Measurements from ENCODE around the gene PRPS2. TPM values are rescaled to one million over a fixed set of nuclear protein-coding genes. Genes with fewer than 3 reads are reported as not detected.

PRPS2 gene
- total and polyA plus RNA-seq, 2 of the 13 experiments (the other 11 are each of a cell fraction or from before 2014, with no cell fraction given), result 10.6 to 24.4 TPM

DNA sequence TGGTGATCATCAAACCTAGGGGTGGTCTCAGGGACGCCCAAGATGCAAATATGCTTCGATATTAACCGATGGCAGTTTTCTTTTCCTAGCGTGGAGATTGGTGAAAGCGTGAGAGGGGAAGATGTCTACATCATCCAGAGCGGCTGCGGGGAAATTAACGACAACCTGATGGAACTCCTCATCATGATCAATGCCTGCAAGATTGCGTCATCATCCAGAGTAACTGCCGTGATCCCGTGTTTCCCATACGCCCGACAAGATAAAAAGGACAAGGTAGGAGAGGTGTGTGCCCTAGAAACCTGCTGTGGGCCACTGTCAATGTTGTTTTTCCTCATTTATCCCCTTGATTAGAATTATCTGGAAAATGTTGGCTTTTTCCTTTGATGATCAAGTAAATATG is 7.9 kb downstream of the PRPS2 start:
- CTCF ChIA-PET (ENCODE audit: low intra/inter-chr PET ratio, low total read pairs), result no interaction called here
- no peak for TF ChIP-seq PCBP1 (IDR thresholded peaks at IDR 0.05; ENCODE audit: borderline replicate concordance, low read depth, low read length)
- peak; percentile 38; the same call in 1 of the 2 replicates for TF ChIP-seq CEBPB (IDR thresholded peaks at IDR 0.05; ENCODE audit: borderline replicate concordance, low read depth, low read length)
- Histone ChIP-seq H3K27ac (ENCODE audit: extremely low read length, insufficient read depth, low read length) (no peak overlapping the region), H3K4me1 (ENCODE audit: insufficient read depth, low read length) (no peaks in the 10 kb centered on the region), H3K4me2 (ENCODE audit: low read depth, low read length) (no peak overlapping the region), H3K36me3 (replicated peaks in 1 of 2; ENCODE audit: control insufficient read depth in 1 of 2, insufficient read depth in 2 of 2, low read length in 2 of 2) (no peaks in the 10 kb centered on the region; a peak in 2 of 5 replicates), H3K9me3 (ENCODE audit: low read length) (no peaks in the 10 kb centered on the region), H3K79me2 (ENCODE audit: insufficient read depth, low read length) (no peaks in the 10 kb centered on the region), H3K4me3 (replicated peaks in 1 of 3; ENCODE audit: insufficient read depth in 1 of 3, low read depth in 2 of 3, low read length in 3 of 3) (no peak overlapping the region), H2AFZ (ENCODE audit: low read length) (no peak overlapping the region), H3K9ac (ENCODE audit: insufficient read depth, low read depth, low read length) (no peak overlapping the region), H4K20me1 (ENCODE audit: insufficient read depth, low read length) (no peaks in the 10 kb centered on the region), H3K27me3 (ENCODE audit: control insufficient read depth in 1 of 2, insufficient read depth in 2 of 2, low read length in 2 of 2) (no peaks in the 10 kb centered on the region)
- intact Hi-C loops (cut with micrococcal nuclease; ENCODE audit: unreplicated experiment) (no loop called here), in situ Hi-C loops (cut with HindIII; ENCODE audit: extremely low pct_ligation_motif_present, low pct_unique_long_range_greater_than_20kb) (no loop called here)
- DNase-seq (ENCODE audit: low spot score) (no peak), ATAC-seq (no peak), FAIRE-seq (no peak)
- POLR2A ChIA-PET, result no interaction called here
- BruUV-seq (replicated peaks), result no TSS peak
- 96% methylated on average over 13 of the region's 13 CpGs for WGBS (ENCODE audit: low lambda C conversion rate)

DNA sequence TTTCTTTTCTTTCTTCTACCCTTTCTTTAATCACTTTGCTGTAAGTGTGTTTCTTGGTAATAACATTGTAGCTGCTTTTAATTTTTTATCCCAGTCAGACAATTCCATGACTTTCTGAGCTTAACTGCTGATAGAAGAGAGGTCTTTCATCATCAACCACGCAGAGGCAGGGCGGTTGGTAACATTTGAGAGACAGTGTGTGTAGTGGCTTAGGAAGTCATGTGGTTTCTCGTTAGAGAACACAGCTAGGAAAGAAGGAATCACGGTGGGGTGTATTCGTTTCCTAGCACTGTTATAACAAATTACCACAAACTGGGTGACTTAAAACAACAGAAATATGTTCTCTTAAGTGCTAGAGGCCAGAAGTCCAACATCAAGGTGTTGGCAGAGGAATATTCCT is 11.5 kb downstream of the PRPS2 start:
- intact Hi-C loops (cut with micrococcal nuclease; ENCODE audit: unreplicated experiment), result no loop called here
- CTCF ChIA-PET (ENCODE audit: low intra/inter-chr PET ratio, low total read pairs), result no interaction called here
- BruUV-seq (replicated peaks), result no TSS peak

More for the DNA sequence above, 11.5 kb downstream of the PRPS2 start:
- no peak overlapping the region for H3K4me3 ChIP-seq (replicated peaks in 1 of 3; ENCODE audit: insufficient read depth in 1 of 3, low read depth in 2 of 3, low read length in 3 of 3)
- in situ Hi-C loops (cut with HindIII; ENCODE audit: extremely low pct_ligation_motif_present, low pct_unique_long_range_greater_than_20kb), result no loop called here
- H3K79me2 ChIP-seq (ENCODE audit: insufficient read depth, low read length), result no peaks in the 10 kb centered on the region
- H2AFZ ChIP-seq (ENCODE audit: low read length), result no peak overlapping the region
- H3K9ac ChIP-seq (ENCODE audit: insufficient read depth, low read depth, low read length), result no peak overlapping the region
- no peak for ATAC-seq
- FAIRE-seq, result no peak
- H3K27me3 ChIP-seq (ENCODE audit: control insufficient read depth in 1 of 2, insufficient read depth in 2 of 2, low read length in 2 of 2), result no peaks in the 10 kb centered on the region
- whole genome bisulfite sequencing (ENCODE audit: low lambda C conversion rate), result 97% methylated on average over 5 of the region's 5 CpGs
- no peaks in the 10 kb centered on the region for H3K9me3 ChIP-seq (ENCODE audit: low read length)
- TF ChIP-seq, protein P1, sequence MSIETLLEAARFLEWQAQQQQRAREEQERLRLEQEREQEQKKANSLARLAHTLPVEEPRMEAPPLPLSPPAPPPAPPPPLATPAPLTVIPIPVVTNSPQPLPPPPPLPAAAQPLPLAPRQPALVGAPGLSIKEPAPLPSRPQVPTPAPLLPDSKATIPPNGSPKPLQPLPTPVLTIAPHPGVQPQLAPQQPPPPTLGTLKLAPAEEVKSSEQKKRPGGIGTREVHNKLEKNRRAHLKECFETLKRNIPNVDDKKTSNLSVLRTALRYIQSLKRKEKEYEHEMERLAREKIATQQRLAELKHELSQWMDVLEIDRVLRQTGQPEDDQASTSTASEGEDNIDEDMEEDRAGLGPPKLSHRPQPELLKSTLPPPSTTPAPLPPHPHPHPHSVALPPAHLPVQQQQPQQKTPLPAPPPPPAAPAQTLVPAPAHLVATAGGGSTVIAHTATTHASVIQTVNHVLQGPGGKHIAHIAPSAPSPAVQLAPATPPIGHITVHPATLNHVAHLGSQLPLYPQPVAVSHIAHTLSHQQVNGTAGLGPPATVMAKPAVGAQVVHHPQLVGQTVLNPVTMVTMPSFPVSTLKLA (IDR thresholded peaks at IDR 0.05), result no peak
- TF ChIP-seq SP1 (IDR thresholded peaks at IDR 0.05), result no peak
- no peak for TF ChIP-seq SP1 (CRISPR knock-in tag; IDR thresholded peaks at IDR 0.05)
- TF ChIP-seq, protein P2, sequence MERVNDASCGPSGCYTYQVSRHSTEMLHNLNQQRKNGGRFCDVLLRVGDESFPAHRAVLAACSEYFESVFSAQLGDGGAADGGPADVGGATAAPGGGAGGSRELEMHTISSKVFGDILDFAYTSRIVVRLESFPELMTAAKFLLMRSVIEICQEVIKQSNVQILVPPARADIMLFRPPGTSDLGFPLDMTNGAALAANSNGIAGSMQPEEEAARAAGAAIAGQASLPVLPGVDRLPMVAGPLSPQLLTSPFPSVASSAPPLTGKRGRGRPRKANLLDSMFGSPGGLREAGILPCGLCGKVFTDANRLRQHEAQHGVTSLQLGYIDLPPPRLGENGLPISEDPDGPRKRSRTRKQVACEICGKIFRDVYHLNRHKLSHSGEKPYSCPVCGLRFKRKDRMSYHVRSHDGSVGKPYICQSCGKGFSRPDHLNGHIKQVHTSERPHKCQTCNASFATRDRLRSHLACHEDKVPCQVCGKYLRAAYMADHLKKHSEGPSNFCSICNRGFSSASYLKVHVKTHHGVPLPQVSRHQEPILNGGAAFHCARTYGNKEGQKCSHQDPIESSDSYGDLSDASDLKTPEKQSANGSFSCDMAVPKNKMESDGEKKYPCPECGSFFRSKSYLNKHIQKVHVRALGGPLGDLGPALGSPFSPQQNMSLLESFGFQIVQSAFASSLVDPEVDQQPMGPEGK (CRISPR knock-in tag; IDR thresholded peaks at IDR 0.05), result no peak
- no peak for TF ChIP-seq PRPF4 (IDR thresholded peaks at IDR 0.05; ENCODE audit: low read depth, low read length, poor library complexity, severe bottlenecking)
- TF ChIP-seq, protein P3, sequence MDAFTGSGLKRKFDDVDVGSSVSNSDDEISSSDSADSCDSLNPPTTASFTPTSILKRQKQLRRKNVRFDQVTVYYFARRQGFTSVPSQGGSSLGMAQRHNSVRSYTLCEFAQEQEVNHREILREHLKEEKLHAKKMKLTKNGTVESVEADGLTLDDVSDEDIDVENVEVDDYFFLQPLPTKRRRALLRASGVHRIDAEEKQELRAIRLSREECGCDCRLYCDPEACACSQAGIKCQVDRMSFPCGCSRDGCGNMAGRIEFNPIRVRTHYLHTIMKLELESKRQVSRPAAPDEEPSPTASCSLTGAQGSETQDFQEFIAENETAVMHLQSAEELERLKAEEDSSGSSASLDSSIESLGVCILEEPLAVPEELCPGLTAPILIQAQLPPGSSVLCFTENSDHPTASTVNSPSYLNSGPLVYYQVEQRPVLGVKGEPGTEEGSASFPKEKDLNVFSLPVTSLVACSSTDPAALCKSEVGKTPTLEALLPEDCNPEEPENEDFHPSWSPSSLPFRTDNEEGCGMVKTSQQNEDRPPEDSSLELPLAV (CRISPR knock-in tag; conservative IDR thresholded peaks at IDR 0.05; ENCODE audit: low read depth), result no peak
- TF ChIP-seq PLRG1 (conservative IDR thresholded peaks at IDR 0.05), result no peak
- no peak for TF ChIP-seq JUND (CRISPR knock-in tag; IDR thresholded peaks at IDR 0.05)
- TF ChIP-seq ZNF75D (CRISPR knock-in tag; IDR thresholded peaks at IDR 0.05; ENCODE audit: borderline replicate concordance), result no peak
- TF ChIP-seq SRSF9 (IDR thresholded peaks at IDR 0.05; ENCODE audit: borderline replicate concordance, insufficient read depth, low read depth, low read length, poor library complexity, severe bottlenecking), result no peak
- POLR2A ChIA-PET, result no interaction called here
- H3K4me1 ChIP-seq (ENCODE audit: insufficient read depth, low read length), result no peaks in the 10 kb centered on the region
- no peak overlapping the region for H3K27ac ChIP-seq (ENCODE audit: extremely low read length, insufficient read depth, low read length)
- H3K4me2 ChIP-seq (ENCODE audit: low read depth, low read length), result no peak overlapping the region
- H3K36me3 ChIP-seq (replicated peaks in 1 of 2; ENCODE audit: control insufficient read depth in 1 of 2, insufficient read depth in 2 of 2, low read length in 2 of 2), result no peaks in the 10 kb centered on the region; a peak in 2 of 5 replicates
- no peaks in the 10 kb centered on the region for H4K20me1 ChIP-seq (ENCODE audit: insufficient read depth, low read length)
- DNase-seq (ENCODE audit: low spot score), result no peak

Data from HepG2 (cell line).